Measurements from ENCODE around the gene RALBP1. TPM values are rescaled to one million over a fixed set of nuclear protein-coding genes. Genes with fewer than 3 reads are reported as not detected.

The RALBP1 gene
- total RNA-seq, 2 experiments from 2014 or later, result 44.5 to 45.2 TPM

DNA sequence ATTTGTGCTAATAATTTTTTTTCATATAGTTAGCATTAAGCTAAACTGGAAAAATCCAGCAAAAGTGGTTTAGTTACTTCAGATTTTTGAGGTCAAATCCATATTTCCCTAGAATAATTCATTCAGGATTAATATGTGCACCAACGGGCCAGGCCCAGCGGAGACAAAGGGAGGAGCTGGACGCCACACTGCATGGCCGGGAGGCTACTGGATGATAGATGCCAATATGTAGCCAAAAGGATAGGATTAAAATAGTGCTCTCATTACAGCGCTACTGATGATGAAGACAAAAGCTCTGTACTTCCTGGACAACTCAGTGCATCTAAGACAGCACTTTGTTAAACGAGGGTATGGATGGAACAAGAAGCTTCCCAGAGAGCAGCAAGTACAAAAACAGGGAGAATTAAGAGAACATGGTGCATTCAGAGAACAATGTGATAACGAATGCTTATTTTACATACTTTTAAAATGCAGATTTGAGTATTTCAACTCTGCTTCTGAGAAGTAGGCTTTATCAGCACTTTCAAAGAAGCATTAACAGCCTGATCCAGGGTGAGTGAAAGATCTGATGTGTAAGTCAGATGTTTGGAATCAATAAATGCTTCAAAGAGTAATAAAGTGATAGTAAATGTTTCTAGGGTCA, 99.3 kb downstream of the RALBP1 start:
- POLR2A ChIA-PET, result interaction anchor here (0.6 kb wide), 1 partner anchor 114 kb away, joined by 4 read pairs; no protein-coding TSS in a partner anchor
- CTCF ChIA-PET, result no interaction called here

- ChIA-PET POLR2A (no interaction called here), CTCF (no interaction called here)
Observed at GRCh38 chr18:9575558-9575957, 100.2 kb downstream of the RALBP1 start.

GRCh38 chr18:9577361-9577760, 102.0 kb downstream of the RALBP1 start:
- CTCF ChIA-PET, result no interaction called here

GRCh38 chr18:9578306-9578705, 103.0 kb downstream of the RALBP1 start:
- POLR2A ChIA-PET, result no interaction called here
- CTCF ChIA-PET, result no interaction called here

More at GRCh38 chr18:9577361-9577760, 102.0 kb downstream of the RALBP1 start:
- POLR2A ChIA-PET, result no interaction called here

- ChIA-PET POLR2A (no interaction called here), CTCF (no interaction called here)
Observed at GRCh38 chr18:9581667-9582066, 106.4 kb downstream of the RALBP1 start.

DNA sequence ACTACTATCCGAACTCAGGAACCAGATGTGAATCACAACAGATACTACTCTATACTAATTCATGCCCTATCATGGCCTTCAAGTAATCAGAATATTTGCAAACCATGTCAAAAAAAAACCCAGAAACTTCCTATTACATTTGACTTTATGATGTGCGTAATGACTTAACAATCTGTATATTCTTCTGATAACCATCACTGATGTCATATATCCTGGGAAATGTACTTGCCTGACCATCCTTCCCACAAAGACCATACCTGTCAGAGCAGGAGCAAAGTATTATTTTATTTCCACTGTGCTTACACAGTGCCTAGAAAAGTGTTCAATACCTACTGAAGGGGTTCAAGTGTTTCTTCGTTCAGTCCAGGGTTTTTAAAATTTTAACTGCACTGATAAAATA, 111.5 kb downstream of the RALBP1 start:
- CTCF ChIA-PET, result no interaction called here
- POLR2A ChIA-PET, result no interaction called here

Other genes starting within 250 kb of the RALBP1 start
- 10 to 100 TPM; 13.1 to 16.2 TPM for gene TWSG1, start 140.7 kb upstream of the RALBP1 start, total RNA-seq
- gene PPP4R1, start 139.0 kb downstream of the RALBP1 start, total RNA-seq, result 10 to 100 TPM; 47.5 to 49.8 TPM
- gene RAB31, start 232.8 kb downstream of the RALBP1 start, total RNA-seq, result under 1 TPM; 0.21 to 0.51 TPM

All from activated CD8-positive, alpha-beta memory T cell treated with anti-CD3 and anti-CD28 coated beads for 36 hours (primary cell).